ENCODE measurements around the gene INPP5E. TPM values are rescaled to one million over a fixed set of nuclear protein-coding genes. Genes with fewer than 3 reads are reported as not detected.

INPP5E gene
- total and polyA plus RNA-seq, 12 donors, result 2.3 to 27.1 (median 10.5) TPM

- TF ChIP-seq POLR2A (IDR thresholded peaks at IDR 0.05), result no peak
- TF ChIP-seq, protein P1, sequence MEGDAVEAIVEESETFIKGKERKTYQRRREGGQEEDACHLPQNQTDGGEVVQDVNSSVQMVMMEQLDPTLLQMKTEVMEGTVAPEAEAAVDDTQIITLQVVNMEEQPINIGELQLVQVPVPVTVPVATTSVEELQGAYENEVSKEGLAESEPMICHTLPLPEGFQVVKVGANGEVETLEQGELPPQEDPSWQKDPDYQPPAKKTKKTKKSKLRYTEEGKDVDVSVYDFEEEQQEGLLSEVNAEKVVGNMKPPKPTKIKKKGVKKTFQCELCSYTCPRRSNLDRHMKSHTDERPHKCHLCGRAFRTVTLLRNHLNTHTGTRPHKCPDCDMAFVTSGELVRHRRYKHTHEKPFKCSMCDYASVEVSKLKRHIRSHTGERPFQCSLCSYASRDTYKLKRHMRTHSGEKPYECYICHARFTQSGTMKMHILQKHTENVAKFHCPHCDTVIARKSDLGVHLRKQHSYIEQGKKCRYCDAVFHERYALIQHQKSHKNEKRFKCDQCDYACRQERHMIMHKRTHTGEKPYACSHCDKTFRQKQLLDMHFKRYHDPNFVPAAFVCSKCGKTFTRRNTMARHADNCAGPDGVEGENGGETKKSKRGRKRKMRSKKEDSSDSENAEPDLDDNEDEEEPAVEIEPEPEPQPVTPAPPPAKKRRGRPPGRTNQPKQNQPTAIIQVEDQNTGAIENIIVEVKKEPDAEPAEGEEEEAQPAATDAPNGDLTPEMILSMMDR (IDR thresholded peaks at IDR 0.05), result no peak
- 0 to 2% (median 1%) methylated on average over 15 to 39 of the region's 39 CpGs for WGBS, 4 donors
- Histone ChIP-seq H3K27ac (peak overlapping the region; percentile 89 to 100 (median 98)), H3K4me3 (peak overlapping the region; percentile 40 to 98 (median 55)), H3K36me3 (replicated peaks in 1 of 2) (peaks cover 0 to 6% of the 10 kb centered on the region in 2 donors), H3K4me1 (replicated peaks in 1 of 2) (peaks cover 26 to 36% of the 10 kb centered on the region in 2 donors), H3K27me3 (no peaks in the 10 kb centered on the region), H3K9me3 (replicated peaks in 1 of 3) (no peaks in the 10 kb centered on the region)
- peak in 6 of 7 donors; percentile 37 to 70 (median 60) for DNase-seq
- intact Hi-C loops (cut with DNase I), result no loop called here
Measured at GRCh38 chr9:136482046-136482792, 42.6 kb upstream of the INPP5E start.

DNA sequence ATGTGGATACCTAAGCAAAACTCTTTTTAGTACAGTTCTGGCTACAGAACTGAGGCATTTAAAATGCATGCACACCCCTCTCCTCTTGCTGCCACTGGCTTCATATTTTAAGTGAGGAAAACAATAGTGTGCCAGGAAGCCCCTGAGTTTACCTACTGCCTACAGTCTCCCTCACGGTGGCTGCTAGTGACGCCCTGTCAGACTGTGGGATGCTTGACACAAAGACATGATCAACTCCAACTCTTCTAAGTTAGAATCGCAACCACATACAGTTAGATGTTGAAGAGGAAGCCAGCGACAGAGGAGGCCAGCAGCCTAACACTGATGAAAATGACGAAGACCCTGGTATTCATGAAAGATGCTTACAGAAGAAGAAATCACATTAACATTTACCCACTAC is 41.9 kb upstream of the INPP5E start:
- Histone ChIP-seq H3K4me1 (replicated peaks in 1 of 2) (peaks cover 26 to 36% of the 10 kb centered on the region in 2 donors), H3K36me3 (replicated peaks in 1 of 2) (peaks cover 0 to 13% of the 10 kb centered on the region in 2 donors), H3K27ac (peak overlapping the region in 1 of 5 donors; percentile 98), H3K4me3 (peak overlapping the region in 1 of 4 donors; percentile 98), H3K9me3 (replicated peaks in 1 of 3) (no peaks in the 10 kb centered on the region), H3K27me3 (no peaks in the 10 kb centered on the region)
- 33 to 50% (median 43%) methylated on average over 5 of the region's 5 CpGs for WGBS, 4 donors
- TF ChIP-seq, protein P1 (IDR thresholded peaks at IDR 0.05), result no peak
- no peak for DNase-seq
- intact Hi-C loops (cut with DNase I), result no loop called here

GRCh38 chr9:136476369-136477150 is 36.9 kb upstream of the INPP5E start:
- H3K4me3 ChIP-seq, result no peak overlapping the region
- no peaks in the 10 kb centered on the region for H3K27me3 ChIP-seq
- H3K36me3 ChIP-seq (replicated peaks in 1 of 2), result peaks cover 0 to 61% of the 10 kb centered on the region in 2 donors
- DNase-seq, result no peak
- peaks cover 3 to 5% of the 10 kb centered on the region in 2 donors for H3K4me1 ChIP-seq (replicated peaks in 1 of 2)
- no peak overlapping the region for H3K27ac ChIP-seq
- no peaks in the 10 kb centered on the region for H3K9me3 ChIP-seq (replicated peaks in 1 of 3)
- TF ChIP-seq POLR2A (IDR thresholded peaks at IDR 0.05), result no peak
- TF ChIP-seq, protein P1 (IDR thresholded peaks at IDR 0.05), result no peak
- intact Hi-C loops (cut with DNase I), result no loop called here
- 89 to 94% (median 90%) methylated on average over 18 to 25 of the region's 25 CpGs for WGBS, 4 donors

Measured in adrenal gland (tissue), 12 donors.